SHP77 treated with DMSO at 0.1 percent for 48 hours (cell line): Measurements from ENCODE around the gene BOC.
"Not testable (repeated sequence)": the region's sequence is repeated elsewhere in the genome, so short reads cannot be mapped to it uniquely, and the experiment has no call there.

Experiments used
- DNase-seq: peaks from one replicate; lab custom pipeline; 2025; lab: John Stamatoyannopoulos, UW

BOC gene

DNA sequence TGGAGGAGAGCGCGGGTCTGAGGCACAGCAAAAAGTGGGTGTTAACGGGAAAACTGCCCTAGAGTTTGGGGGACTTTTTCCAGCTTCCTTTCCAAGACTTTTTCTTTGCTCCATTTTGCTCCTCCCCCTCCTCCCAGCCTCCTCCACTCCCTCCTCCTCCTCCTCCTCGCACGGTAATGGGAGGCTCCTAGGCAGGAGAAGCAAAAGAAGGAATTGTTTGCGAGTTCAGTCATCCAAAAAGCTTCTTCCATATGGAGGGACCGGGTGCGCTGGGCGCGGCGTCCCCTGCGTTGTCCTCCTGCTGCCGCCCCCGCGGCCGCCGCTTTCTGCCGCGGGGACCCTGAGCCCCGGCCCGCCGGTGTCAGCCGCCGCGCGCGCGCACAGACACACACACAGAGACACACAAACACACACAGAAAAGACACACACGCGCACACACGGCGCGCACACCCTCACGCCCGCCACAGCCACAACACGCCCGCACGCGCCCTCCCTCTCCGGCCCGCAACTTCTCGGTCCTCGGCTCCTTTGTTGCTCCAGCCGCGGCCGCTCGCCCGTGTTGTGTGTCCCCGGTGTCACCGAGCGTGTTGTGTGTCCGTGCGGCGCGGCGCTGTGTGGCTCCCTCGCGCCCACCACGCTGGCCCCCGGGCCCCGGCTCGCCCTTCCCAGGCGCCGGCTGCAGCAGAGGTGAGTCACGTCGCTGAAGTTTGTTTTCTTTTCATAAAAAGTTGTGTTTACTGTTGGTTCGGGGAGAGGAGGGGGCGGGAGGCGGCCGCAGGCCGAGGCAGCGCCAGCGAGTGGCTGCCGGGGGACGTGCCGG lies at the start of gene BOC:
Gene BOC, plus strand, starts transcription at position 228 of the 820 bp plus-strand sequence. CDS start 38,246 bp downstream, outside the sequence.
- no peak for DNase-seq

DNA sequence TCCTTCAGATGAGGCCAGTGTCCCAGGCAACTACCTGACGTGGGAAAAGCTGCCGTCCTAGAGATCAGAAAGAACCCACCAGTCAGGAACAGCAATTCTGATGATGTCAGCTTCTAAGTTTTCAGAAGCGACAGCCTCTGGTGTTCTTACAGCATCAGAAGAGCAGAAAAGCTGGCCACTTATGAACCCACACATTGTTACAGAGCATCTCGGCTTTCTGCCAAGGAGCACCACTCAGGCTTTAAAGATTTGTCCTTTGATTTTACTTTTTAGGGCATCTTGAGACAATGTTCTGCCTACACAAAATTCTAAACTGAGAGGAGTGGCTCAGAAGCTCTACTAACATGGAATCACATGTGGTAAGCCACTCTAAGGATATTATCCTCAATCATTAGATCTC lies 49.7 kb upstream of the BOC start:
- no peak for DNase-seq

- DNase-seq = no peak
Measured at GRCh38 chr3:113163152-113163551, 48.2 kb upstream of the BOC start.

GRCh38 chr3:113165841-113166240 lies 45.5 kb upstream of the BOC start:
- DNase-seq = no peak

- DNase-seq = no peak
Measured at GRCh38 chr3:113166357-113166718, 45.0 kb upstream of the BOC start.

DNA sequence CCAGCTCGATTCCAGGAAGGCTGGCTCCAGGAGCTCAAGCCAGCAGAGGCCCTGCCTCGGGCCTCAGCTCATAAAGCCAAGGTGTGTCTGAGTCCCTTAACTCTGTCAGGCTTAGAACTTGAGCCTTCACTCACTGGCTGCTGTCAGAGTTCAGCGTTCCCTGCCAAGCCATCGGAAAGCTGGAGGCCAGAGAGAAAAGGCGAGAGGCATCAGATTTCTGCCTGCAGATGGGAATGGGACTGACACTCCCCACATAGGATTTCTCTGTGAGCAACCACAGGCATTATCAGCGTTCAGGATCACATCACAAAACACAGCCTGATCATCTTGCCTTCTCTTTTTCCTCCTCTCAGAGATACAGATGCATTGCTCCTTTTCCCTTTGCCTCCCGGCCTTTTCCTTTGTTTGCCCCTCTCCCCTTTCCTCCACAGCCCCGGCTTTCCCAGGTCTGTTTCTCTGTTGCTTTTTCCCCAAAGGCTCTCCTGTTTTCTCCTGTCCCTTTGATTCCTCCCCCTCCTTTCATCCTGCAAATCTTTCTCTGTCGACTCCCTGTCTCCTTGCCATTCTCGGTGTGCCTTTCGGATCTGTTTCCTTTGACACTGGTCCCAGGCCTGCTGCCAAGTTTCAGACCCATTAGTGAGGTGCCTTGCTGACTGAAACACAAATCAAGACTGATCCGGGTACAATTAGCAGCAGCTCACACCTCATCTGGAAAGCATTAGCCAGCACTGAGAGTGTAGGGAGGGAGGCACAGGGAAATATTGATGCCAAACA lies 44.5 kb upstream of the BOC start:
- no peak for DNase-seq

- DNase-seq = peak; percentile 11
Measured at GRCh38 chr3:113167825-113168801, 43.2 kb upstream of the BOC start.

GRCh38 chr3:113169891-113170452 lies 41.4 kb upstream of the BOC start:
- no peak for DNase-seq

- no peak for DNase-seq
Measured at GRCh38 chr3:113170771-113171170, 40.6 kb upstream of the BOC start.

DNA sequence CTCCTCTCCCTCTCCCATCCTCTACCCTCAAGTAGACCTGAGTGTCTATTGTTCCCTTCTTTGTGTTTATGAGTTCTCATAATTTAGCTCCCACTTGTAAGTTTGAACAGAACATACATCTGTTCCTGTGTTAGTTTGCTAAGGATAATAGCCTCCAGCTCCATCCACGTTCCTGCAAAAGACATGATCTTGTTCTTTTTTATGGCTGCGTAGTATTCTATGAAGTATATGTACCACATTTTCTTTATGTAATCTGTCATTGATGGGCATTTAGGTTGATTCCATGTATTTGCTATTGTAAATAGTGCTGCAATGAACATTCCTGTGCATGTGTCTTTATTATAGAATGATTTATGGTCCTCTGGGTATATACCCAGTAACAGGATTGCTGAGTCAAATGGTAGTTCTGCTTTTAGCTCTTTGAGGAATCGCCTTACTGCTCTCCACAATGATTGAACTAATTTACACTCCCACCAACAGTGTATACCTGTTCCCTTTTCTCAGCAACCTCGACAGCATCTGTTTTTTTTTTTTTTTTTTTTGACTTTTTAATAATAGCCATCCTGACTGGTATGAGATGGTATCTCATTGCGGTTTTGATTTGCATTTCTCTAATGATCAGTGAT lies 39.6 kb upstream of the BOC start:
- not testable (repeated sequence) for DNase-seq

- no peak for DNase-seq
Measured at GRCh38 chr3:113173102-113173501, 38.3 kb upstream of the BOC start.

DNA sequence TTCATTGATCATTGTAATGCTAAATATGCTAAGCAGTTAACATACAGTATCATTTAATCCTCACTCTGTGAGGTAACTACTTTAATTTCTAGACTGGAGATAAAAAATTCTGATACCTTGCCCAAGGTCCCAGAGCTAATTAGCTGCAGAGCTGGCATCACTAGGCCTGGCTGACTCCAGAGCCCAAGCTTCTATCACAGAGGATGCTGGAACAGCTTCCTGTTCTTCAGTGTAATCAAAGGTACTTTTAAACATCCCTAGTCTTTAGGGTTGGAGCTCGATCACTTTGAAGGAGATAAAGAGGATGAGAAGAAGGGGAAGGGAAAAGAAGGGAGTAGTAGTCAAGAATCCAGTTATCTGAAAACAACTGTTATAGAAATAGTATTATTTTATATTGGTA lies 37.1 kb upstream of the BOC start:
- no peak for DNase-seq

DNA sequence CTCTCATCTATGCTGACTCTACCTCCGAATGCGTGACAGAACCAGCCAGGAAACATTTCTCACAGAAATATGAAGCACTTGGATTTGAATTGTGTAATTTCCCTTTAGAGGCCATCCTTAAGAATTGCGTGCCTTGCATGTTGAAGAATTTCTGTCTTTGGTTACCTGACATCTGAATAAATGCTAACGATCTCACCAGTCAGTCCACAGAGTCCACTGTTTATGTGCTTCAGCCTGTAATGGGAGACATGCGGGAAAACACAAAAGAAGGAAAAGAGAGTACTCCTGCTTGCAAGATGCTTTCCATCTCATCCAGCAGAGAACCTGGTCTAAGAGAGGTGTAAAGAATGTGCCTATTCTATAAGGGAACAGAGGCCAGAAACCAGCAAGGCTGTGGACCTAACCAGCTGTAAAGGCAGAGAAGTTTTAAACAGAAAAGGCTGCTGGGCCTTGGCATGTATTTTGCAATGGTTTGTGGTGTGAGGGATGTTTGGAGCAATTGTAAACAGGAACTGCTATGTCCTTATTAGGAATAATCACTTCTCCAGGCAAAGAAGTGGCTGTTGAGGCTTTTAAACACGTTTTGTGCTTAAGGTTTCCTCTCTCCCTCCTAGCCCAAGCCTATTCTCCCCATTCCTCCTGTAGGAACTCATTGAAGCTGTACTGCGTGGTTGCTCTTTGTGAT lies 36.4 kb upstream of the BOC start:
- DNase-seq = no peak

DNA sequence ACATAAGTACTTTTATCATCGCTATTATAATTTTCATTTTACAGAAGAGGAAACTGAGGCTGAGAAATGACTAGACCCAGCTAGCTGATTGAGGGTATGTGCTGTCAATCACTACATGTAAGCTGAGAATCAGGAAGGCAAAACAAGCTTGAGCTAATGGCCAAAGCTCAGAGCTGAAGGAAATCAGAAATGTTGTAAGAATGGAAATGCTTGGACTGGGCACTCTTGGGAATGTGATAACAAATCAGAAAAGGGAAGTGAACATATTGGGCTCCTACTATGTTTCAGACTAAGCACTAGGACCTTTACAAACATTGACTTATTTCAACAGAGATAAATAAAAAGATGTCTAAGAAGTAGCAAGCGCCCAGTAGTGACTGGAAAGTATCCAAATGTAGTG lies 33.8 kb upstream of the BOC start:
- no peak for DNase-seq

DNA sequence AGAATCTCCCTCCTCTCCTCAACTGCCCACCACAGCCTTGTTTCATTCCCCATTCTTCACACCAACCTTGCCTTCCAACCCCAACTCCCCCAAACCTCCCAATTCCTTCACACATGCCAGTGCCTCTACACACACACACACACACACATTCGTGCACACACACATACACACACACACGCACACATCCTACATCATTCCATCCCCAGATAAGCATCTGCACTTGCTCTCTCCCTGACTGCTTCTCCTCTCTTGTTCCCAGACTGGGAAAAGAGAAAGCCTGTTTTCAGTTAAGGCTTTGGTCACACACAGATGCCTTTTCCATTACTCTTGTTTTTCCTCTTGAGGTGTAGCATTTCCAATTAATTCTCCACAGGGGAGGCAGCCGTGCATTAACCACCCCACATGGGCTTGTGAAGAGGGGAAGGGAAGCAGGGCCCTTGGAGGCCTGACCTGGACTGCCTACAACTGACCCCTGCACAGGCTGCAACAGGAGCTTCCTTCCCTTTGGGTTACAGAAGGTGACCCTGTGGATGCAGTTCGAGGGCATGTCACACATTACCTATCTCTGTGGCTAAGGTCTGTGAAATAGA lies 32.0 kb upstream of the BOC start:
- no peak for DNase-seq

DNA sequence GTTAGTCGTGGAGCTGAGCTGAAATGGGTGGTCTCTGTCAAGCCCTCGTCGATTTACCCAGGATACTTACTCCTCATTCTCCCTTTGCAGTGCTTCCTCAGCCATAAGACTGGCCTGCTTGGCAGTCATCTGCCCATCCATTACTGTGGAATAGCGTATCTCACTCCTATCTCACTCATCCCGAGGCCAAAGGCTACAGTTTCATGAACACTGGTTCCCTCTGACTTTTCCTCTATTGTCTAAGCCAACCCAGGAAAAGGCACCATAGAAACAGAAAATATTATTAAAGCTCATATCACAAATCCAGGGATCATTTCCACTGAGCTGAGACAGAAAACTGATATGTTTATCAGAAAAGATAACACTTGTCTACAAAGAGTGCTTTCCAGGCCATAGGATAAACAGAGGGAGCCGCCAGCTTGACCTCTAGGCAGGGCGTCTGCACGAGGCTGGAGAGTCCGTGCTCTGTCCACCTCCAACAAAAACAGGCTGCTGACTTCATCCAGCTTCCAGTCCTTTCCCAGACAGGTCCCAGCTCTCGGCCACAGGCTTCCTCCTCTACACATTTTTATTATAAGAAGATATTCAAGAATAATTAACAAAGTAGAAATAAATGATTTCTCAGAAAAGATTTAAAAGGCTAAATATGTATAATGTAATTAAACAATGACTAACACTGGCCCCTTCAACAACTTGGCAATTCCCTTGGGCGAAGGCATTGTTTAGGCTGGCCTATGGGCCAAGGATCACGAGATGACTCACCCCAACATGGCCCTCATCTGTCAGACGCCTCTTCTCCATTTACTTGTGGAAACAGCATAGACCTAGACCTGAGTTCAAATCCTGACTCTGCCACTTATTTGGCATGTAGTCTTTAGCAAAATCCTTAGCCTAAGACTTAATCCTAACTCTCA lies 27.4 kb upstream of the BOC start:
- no peak for DNase-seq

DNA sequence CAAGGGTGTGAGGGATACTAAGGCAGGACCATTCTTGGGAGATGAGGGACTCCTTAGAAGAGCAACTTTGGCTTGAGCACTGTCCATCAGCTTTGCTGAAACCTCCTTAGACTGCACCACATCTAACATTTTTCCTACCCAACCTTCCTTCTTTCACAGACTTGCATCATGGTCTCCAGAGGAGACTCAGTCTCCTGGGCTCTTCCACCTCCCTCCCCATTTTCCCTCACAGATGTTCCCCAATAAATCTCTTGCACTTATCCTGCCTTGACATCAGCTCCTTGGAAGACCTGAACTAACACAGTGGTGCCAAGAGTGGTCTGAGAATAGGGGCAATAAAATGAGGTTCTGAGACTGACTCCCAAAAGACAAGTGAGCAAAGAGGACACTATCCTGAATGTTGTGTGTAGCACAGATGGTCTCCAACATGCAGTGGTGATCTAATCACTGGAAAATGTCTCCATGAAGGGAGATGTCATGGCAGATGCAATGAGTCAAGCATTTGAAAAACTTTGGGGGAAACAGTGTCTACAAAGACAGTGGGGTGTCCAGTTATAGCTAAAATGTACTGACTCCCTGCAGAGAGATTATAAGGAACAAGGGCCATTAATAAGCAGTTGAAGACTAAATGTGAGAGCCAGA lies 26.0 kb upstream of the BOC start:
- no peak for DNase-seq

GRCh38 chr3:113186566-113186965 lies 24.8 kb upstream of the BOC start:
- DNase-seq = no peak

GRCh38 chr3:113193288-113193687 lies 18.1 kb upstream of the BOC start:
- DNase-seq = no peak
